B cell (primary cell): Measurements from ENCODE around the gene NME5.

Experiments
- EZH2 ChIP-seq: IDR thresholded peaks from 2 replicates; pipeline ENCODE4 v1.6.1; 2012; ENCODE audit warnings: borderline replicate concordance, low read depth, mild to moderate bottlenecking, moderate library complexity, low read length; ENCODE audit not compliant: insufficient read depth, poor library complexity, severe bottlenecking
- TF ChIP-seq, protein P1 (sequence below): fragments of 200-600 bp; IDR thresholded peaks from one replicate; pipeline ENCODE4 v1.8.0; 2022; ENCODE audit warnings: antibody characterized with exemption, mild to moderate bottlenecking

DNA sequence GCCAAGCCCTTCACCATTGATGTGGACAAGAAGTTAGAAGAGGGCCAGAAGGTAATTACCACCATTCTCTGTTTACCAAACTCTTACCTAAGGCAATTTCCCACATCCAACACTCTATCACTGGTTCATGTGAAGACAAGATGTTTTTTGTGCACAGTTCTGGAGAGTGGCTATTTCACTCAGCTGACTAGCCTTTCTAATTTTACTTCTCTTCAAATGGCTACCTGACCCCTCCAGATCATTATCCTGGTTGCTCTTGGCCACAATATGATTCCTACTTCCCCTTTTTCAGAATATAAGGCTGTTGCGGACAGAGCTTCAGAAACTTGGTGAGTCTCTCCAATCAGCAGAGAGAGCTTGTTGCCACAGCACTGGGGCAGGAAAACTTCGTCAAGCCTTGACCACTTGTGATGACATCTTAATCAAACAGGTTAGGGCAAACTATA lies 46.8 kb upstream of the NME5 start:
- TF ChIP-seq, protein P1, sequence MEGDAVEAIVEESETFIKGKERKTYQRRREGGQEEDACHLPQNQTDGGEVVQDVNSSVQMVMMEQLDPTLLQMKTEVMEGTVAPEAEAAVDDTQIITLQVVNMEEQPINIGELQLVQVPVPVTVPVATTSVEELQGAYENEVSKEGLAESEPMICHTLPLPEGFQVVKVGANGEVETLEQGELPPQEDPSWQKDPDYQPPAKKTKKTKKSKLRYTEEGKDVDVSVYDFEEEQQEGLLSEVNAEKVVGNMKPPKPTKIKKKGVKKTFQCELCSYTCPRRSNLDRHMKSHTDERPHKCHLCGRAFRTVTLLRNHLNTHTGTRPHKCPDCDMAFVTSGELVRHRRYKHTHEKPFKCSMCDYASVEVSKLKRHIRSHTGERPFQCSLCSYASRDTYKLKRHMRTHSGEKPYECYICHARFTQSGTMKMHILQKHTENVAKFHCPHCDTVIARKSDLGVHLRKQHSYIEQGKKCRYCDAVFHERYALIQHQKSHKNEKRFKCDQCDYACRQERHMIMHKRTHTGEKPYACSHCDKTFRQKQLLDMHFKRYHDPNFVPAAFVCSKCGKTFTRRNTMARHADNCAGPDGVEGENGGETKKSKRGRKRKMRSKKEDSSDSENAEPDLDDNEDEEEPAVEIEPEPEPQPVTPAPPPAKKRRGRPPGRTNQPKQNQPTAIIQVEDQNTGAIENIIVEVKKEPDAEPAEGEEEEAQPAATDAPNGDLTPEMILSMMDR = no peak
- TF ChIP-seq EZH2 = no peak
